ENCODE measurements around the gene SMURF2.

DNA sequence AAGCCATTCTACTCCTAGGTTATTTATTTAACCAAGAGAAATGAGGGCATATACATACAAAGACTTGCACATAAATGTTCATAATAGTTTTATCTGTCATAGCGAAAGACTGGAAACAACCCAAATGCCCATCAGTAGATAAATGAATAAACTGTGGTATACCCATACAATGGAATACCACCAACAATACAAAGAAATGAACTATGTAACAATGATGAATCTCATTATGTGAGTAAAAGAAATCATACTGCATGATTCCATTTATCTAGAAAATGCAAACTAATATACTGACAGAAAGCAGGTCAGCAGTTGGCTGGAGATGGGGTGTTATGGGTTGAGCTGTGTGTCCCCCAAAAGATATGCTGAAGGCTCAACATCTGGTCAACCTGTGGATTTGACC, 98.0 kb downstream of the SMURF2 start:
- TF ChIP-seq, protein P1, sequence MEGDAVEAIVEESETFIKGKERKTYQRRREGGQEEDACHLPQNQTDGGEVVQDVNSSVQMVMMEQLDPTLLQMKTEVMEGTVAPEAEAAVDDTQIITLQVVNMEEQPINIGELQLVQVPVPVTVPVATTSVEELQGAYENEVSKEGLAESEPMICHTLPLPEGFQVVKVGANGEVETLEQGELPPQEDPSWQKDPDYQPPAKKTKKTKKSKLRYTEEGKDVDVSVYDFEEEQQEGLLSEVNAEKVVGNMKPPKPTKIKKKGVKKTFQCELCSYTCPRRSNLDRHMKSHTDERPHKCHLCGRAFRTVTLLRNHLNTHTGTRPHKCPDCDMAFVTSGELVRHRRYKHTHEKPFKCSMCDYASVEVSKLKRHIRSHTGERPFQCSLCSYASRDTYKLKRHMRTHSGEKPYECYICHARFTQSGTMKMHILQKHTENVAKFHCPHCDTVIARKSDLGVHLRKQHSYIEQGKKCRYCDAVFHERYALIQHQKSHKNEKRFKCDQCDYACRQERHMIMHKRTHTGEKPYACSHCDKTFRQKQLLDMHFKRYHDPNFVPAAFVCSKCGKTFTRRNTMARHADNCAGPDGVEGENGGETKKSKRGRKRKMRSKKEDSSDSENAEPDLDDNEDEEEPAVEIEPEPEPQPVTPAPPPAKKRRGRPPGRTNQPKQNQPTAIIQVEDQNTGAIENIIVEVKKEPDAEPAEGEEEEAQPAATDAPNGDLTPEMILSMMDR (IDR thresholded peaks at IDR 0.05), result no peak
- TF ChIP-seq POLR2A (IDR thresholded peaks at IDR 0.05), result no peak
